ENCODE results near the gene PRKCE. TPM values are rescaled to one million over a fixed set of nuclear protein-coding genes. Genes with fewer than 3 reads are reported as not detected.
A peak's percentile ranks its signal among the peaks of the same experiment; 100 is the strongest.

The PRKCE gene
- total and polyA plus RNA-seq, 2 of the 8 experiments (the other 6 are each of a cell fraction or from before 2014, with no cell fraction given), result 0.54 to 2.1 TPM

GRCh38 chr2:45935791-45936622 lies 284.5 kb downstream of the PRKCE start:
- Histone ChIP-seq H3K9ac (replicated peaks in 1 of 4; ENCODE audit: extremely low read depth in 1 of 4, low read depth in 3 of 4, low read length in 3 of 4) (no peak overlapping the region), H3K14ac (ENCODE audit: insufficient read length) (no peak overlapping the region), H3K27me3 (replicated peaks in 1 of 4; ENCODE audit: control insufficient read depth in 3 of 4, extremely low read depth in 1 of 4, insufficient read depth in 3 of 4, low read length in 3 of 4) (no peaks in the 10 kb centered on the region), H3K4ac (replicated peaks; ENCODE audit: insufficient read length, low read depth, low read length) (no peak overlapping the region), H3K79me1 (ENCODE audit: low read depth, low read length) (no peaks in the 10 kb centered on the region), H3K23ac (ENCODE audit: insufficient read length) (no peak overlapping the region), H3K4me2 (ENCODE audit: insufficient read depth in 1 of 2, low read depth in 2 of 2, low read length in 2 of 2) (no peak overlapping the region), H3K79me2 (ENCODE audit: control insufficient read depth in 1 of 2, insufficient read depth in 2 of 2, low read length in 2 of 2) (no peaks in the 10 kb centered on the region), H2BK12ac (ENCODE audit: low read depth, low read length) (no peak overlapping the region), H3K4me3 (ENCODE audit: extremely low read depth in 1 of 4, insufficient read depth in 2 of 4, low read depth in 3 of 4, low read length in 4 of 4) (no peak overlapping the region), H3K4me1 (replicated peaks in 1 of 4; ENCODE audit: control insufficient read depth in 3 of 4, insufficient read depth in 4 of 4, low read length in 3 of 4) (peaks cover 0 to 2% (median 0%) of the 10 kb centered on the region in 4 experiments; a peak in 2 of 7 replicates), H4K20me1 (replicated peaks in 1 of 2; ENCODE audit: control insufficient read depth in 1 of 2, insufficient read depth in 2 of 2, low read length in 2 of 2) (peaks cover 0 to 1% of the 10 kb centered on the region in 2 experiments), H4K91ac (replicated peaks; ENCODE audit: insufficient read length, low read length) (no peak overlapping the region), H2BK5ac (ENCODE audit: low read depth, low read length) (no peak overlapping the region), H4K5ac (ENCODE audit: insufficient read length, low read depth, low read length) (no peak overlapping the region), H2BK120ac (replicated peaks; ENCODE audit: low read depth, low read length) (no peak overlapping the region), H3K23me2 (ENCODE audit: low read depth, low read length) (no peaks in the 10 kb centered on the region), H3K18ac (ENCODE audit: extremely low read depth, low read length) (no peak overlapping the region), H2BK20ac (ENCODE audit: low read length) (no peak overlapping the region), H2BK15ac (ENCODE audit: low read length) (no peak overlapping the region), H2AK5ac (ENCODE audit: low read depth, low read length) (no peak overlapping the region), H3K36me3 (ENCODE audit: control insufficient read depth in 2 of 4, insufficient read depth in 4 of 4, low read length in 3 of 4) (no peaks in the 10 kb centered on the region), H3K56ac (replicated peaks; ENCODE audit: insufficient read length, low read depth, low read length) (no peak overlapping the region), H4K8ac (ENCODE audit: extremely low read depth, insufficient read depth, low read length) (no peak overlapping the region), H2AFZ (ENCODE audit: low read length) (0 out of 2 replicates have a peak overlapping the region, but pooled peaks have one; percentile 52), H3K9me3 (ENCODE audit: insufficient read depth in 2 of 2, low read depth in 1 of 2, low read length in 1 of 2) (no peaks in the 10 kb centered on the region), H3K27ac (ENCODE audit: low read depth, low read length) (no peak overlapping the region)
- 31% methylated on average over 10 of the region's 13 CpGs; no CpG with 5 or more reads in 1 of the 2 experiments for WGBS, 2 experiments (ENCODE audit: extremely low coverage in 1 of 2, insufficient coverage in 1 of 2, insufficient read length in 1 of 2, insufficient replicate concordance in 2 of 2, low coverage in 1 of 2, low lambda C conversion rate in 2 of 2, missing lambda C conversion rate in 1 of 2)
- peak; percentile 39 for FAIRE-seq
- DNase-seq (ENCODE audit: low read depth in 1 of 2, low spot score in 2 of 2), result peak in 1 of 2 experiments; percentile 88
- ChIA-PET POLR2A (ENCODE audit: partially characterized antibody) (no interaction called here), CTCF (ENCODE audit: partially characterized antibody) (interaction anchor here (0.6 to 3.8 kb wide), 33 partner anchors 11 to 298 kb away, joined by 3 to 14 read pairs (median 4); no protein-coding TSS in a partner anchor)
- TF ChIP-seq, protein P1, sequence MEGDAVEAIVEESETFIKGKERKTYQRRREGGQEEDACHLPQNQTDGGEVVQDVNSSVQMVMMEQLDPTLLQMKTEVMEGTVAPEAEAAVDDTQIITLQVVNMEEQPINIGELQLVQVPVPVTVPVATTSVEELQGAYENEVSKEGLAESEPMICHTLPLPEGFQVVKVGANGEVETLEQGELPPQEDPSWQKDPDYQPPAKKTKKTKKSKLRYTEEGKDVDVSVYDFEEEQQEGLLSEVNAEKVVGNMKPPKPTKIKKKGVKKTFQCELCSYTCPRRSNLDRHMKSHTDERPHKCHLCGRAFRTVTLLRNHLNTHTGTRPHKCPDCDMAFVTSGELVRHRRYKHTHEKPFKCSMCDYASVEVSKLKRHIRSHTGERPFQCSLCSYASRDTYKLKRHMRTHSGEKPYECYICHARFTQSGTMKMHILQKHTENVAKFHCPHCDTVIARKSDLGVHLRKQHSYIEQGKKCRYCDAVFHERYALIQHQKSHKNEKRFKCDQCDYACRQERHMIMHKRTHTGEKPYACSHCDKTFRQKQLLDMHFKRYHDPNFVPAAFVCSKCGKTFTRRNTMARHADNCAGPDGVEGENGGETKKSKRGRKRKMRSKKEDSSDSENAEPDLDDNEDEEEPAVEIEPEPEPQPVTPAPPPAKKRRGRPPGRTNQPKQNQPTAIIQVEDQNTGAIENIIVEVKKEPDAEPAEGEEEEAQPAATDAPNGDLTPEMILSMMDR (IDR thresholded peaks at IDR 0.05; ENCODE audit: control extremely low read depth in 1 of 3, insufficient read depth in 1 of 3, low read depth in 1 of 3, low read length in 3 of 3), result peak; percentile 63 to 86 (median 81)
- TF ChIP-seq SUZ12 (IDR thresholded peaks at IDR 0.05; ENCODE audit: low read length) (no peak), TCF12 (IDR thresholded peaks at IDR 0.05; ENCODE audit: low read depth, low read length) (no peak), RAD21 (IDR thresholded peaks at IDR 0.05 in 1 of 2, conservative IDR thresholded peaks at IDR 0.05 in 1 of 2; ENCODE audit: low read depth in 2 of 2, low read length in 2 of 2) (peak; percentile 93 to 94), TAF7 (optimal IDR thresholded peaks at IDR 0.05; ENCODE audit: borderline replicate concordance, low read depth, low read length) (peak; percentile 39), CREB1 (IDR thresholded peaks at IDR 0.05) (no peak), YY1 (IDR thresholded peaks at IDR 0.05; ENCODE audit: low read depth, low read length) (no peak), TBP (IDR thresholded peaks at IDR 0.05; ENCODE audit: low read depth, low read length) (no peak)
- TF ChIP-seq, protein P2, sequence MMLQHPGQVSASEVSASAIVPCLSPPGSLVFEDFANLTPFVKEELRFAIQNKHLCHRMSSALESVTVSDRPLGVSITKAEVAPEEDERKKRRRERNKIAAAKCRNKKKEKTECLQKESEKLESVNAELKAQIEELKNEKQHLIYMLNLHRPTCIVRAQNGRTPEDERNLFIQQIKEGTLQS (IDR thresholded peaks at IDR 0.05; ENCODE audit: insufficient read depth, low read depth, low read length), result no peak
